Left hindlimb (tissue), 1 donor: ENCODE data around the gene GEMIN7.
A peak's percentile ranks its signal among the peaks of the same experiment; 100 is the strongest.

ENCODE experiments used
- DNase-seq: peaks from one replicate; pipeline ENCODE4 v3.0.0-alpha.2; 2018

Gene GEMIN7

GRCh38 chr19:45079063-45079910 is at the start of gene GEMIN7:
Gene GEMIN7, plus strand, starts transcription at chr19:45079260. Its CDS starts 10,855 bp downstream, at chr19:45090115.
- peak; percentile 83 for DNase-seq

DNA sequence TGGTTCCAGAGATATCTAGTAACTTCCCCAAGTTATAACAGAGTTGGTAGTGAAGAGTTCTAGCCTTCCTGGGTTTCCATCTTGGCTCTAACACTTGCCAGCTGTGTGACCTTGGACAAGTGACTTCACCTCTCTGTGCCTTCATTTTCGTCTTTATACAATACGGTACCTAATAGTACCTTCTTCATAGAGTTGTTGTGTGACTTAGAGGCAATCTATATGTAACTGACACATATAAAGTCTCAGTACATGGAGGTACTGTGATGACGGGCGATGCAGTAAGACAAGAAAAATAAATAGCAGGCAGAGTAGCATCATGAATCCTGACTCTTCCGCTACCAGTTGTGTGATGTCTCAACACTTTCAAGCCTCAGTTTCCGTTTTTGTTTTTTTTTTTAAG is 48.2 kb upstream of the GEMIN7 start:
- DNase-seq: no peak

- DNase-seq: no peak
These were observed 46.6 kb upstream of the GEMIN7 start for GRCh38 chr19:45032421-45032820.

- no peak for DNase-seq
These were observed 43.3 kb upstream of the GEMIN7 start for GRCh38 chr19:45035755-45036154.

- DNase-seq: no peak
These were observed 41.5 kb upstream of the GEMIN7 start for GRCh38 chr19:45037393-45038169.

- peak; percentile 92 for DNase-seq
These were observed 39.8 kb upstream of the GEMIN7 start, which contains the start of gene CLASRP for GRCh38 chr19:45038931-45039893. Gene CLASRP, plus strand, starts transcription at chr19:45039045. Its CDS starts 1,168 bp downstream, at chr19:45040213.

- no peak for DNase-seq
These were observed 38.8 kb upstream of the GEMIN7 start for GRCh38 chr19:45040059-45040771.

- no peak for DNase-seq
These were observed 37.9 kb upstream of the GEMIN7 start for GRCh38 chr19:45041125-45041524.

- no peak for DNase-seq
These were observed 33.2 kb upstream of the GEMIN7 start for GRCh38 chr19:45045671-45046353.

DNA sequence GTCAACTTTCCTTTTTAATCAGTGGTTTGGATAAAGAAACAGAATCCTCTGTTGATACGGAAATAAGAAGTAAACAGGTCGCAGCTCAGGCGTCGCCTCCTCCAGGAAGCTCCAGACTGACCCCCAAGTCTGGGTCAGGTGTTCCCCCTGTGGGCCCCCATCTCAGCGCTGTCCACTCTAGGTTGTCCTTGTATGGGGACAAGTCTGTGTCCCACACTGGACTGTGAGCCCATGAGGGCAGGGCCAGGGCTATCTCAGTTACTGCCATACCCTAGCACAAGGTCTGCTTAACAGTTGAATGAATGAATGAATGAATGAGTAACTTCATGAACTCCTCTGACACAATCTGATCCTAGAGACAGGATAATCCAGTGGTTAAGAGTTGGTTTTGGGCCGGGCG is 32.7 kb upstream of the GEMIN7 start:
- no peak for DNase-seq

DNA sequence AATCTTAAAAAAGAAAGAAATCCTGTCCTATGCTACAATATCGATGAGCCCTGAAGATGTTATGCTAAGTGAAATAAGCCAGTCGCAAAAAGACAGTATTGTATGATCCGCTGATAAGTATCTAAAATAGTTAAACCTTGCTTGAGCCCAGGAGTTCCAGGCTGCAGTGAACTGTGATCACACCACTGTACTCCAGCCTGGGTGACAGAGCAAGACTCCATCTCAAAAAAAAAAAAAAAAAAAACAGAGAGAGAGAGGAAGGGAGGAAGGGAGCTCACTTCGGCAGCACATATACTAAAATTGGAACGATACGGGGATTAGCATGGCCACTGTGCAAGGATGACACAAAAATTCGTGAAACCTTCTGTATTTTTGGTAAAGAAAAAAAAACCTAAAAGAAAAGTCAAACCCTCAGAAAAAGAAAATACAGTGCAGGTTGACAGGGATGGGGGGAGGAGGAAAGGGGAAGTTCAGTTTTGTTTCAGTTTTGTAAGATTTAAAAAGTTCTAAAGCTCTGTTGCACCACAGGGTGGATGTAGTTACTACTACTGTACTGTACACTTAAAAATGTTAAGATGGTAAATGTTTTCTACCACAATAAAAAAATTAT is 31.8 kb upstream of the GEMIN7 start:
- DNase-seq: no peak

- no peak for DNase-seq
These were observed 29.9 kb upstream of the GEMIN7 start for GRCh38 chr19:45049073-45049736.

GRCh38 chr19:45050036-45050435 is 29.0 kb upstream of the GEMIN7 start:
- no peak for DNase-seq

- DNase-seq: no peak
These were observed 27.0 kb upstream of the GEMIN7 start for GRCh38 chr19:45051929-45052579.

GRCh38 chr19:45056831-45057230 is 22.2 kb upstream of the GEMIN7 start:
- DNase-seq: no peak

GRCh38 chr19:45057444-45057843 is 21.6 kb upstream of the GEMIN7 start:
- DNase-seq: no peak

DNA sequence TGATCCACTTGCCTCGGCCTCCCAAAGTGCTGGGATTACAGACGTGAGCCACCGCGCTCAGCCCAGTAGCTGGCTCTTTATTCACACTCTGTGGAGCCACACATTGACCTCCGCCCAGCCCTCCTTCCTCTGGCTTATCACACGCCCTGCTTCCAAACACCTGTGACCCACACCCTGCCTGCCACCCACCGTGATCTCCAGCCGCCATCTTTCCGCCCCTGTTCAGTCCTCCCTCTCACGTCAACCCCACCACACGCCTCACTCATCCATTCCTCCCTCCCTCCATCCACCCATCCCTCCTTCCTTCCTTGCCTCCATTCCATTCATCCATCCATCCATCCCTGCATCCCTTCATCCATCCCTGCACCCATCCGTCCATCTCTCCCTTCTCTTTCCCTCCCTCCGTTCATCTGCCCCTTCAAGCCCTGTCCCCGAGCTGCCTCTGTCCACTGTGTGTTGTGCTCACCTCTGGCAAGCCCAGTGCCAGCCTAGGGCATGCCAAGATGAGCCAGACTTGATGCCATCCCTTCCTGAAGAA is 20.4 kb upstream of the GEMIN7 start:
- DNase-seq: no peak

DNA sequence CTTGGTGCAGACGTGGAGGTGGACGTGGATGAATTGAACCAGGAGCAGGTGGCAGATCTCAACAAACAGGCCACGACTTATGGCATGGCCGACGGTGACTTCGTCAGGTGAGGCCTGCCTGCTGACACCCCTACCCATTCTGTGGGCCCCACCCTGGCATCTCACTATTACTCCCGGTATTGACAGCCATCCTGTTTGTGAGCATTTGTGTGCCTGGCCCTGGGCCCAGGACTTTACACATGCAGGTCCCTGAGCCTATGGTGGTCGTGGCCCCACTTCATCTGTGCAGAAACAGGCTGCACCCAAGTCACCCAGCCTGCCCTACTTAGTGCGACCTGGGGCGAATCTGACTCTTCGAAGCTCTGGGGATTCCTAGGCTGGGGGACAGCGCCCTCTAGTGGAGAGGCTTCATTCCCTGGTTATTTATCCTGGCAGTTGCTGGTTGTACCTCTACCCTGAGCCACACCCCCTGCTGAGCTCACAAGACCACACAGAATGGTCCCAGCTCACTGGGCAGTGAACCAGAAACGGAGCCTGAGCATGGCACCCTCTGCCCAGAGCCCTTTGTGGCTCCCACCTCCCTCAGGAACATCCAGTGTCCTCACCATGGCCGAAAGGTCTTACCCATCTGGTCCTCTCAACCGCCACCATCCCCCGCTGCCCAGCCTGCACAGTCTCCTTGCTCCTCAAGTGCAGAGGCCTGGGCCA is 19.6 kb upstream of the GEMIN7 start:
- DNase-seq: no peak

DNA sequence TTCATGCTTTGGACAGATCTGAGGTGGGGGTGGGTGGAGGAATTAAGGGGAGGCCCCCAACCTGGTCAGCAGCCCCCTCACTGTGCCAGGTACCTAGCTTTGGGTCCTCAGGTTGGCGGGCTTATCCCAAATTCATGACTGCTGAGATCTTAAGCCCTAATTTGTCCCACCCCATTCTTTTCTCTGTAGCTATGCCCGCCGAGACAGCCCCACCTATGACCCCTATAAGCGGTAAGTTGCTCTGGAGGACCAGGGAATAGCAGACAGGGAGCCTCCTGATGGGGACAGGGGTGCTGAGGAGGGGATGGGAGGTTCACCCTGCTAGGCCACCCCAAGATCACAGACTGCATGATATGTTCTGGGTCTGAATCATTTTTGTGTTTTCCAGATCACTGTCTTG is 17.1 kb upstream of the GEMIN7 start:
- no peak for DNase-seq
